Activated CD4-positive, alpha-beta memory T cell treated with anti-CD3 and anti-CD28 coated beads for 36 hours (primary cell): ENCODE measurements around the gene CELF1. TPM values are rescaled to one million over a fixed set of nuclear protein-coding genes. Genes with fewer than 3 reads are reported as not detected.

Experiments used
- CTCF ChIA-PET: fragments of 350-600 bp; sonication (Branson Sonifier 250); formaldehyde crosslinking; loops from one replicate; lab custom pipeline; 2021; ENCODE audit warnings: antibody characterized with exemption, inconsistent platforms; lab: Charles Lee
- POLR2A ChIA-PET: fragments of 350-600 bp; sonication (Branson Sonifier 250); formaldehyde crosslinking; loops from one replicate; lab custom pipeline; 2021; ENCODE audit warnings: antibody characterized with exemption; lab: Charles Lee
- DNase-seq: peaks from one replicate; pipeline ENCODE4 v3.0.0-alpha.2; 2020
- H3K27ac Mint-ChIP-seq: one replicate; pipeline ENCODE4 v1.8.0; 2021; ENCODE audit warnings: mixed read lengths
- H3K27me3 Mint-ChIP-seq: one replicate; pipeline ENCODE4 v1.8.0; 2021; ENCODE audit warnings: mixed read lengths
- H3K36me3 Mint-ChIP-seq: one replicate; pipeline ENCODE4 v1.8.0; 2021; ENCODE audit warnings: mixed read lengths
- H3K4me1 Mint-ChIP-seq: one replicate; pipeline ENCODE4 v1.8.0; 2021; ENCODE audit warnings: low read depth, mixed read lengths
- H3K4me3 Mint-ChIP-seq: one replicate; pipeline ENCODE4 v1.8.0; 2021; ENCODE audit warnings: mild to moderate bottlenecking, mixed read lengths
- H3K9me3 Mint-ChIP-seq: one replicate; pipeline ENCODE4 v1.8.0; 2021; ENCODE audit warnings: mixed read lengths
- intact Hi-C: fragments of 100-400 bp; cut with micrococcal nuclease; formaldehyde crosslinking; loops from one replicate; pipeline ENCODE4 v1.15.1; 2023
- total RNA-seq, 2 experiments: library from RNA; stranded (reverse); gene quantifications; one replicate each; pipeline ENCODE4 v1.2.3, GENCODE V29; 2021

The CELF1 gene
- total RNA-seq, 2 experiments from 2014 or later, result 103 to 115 TPM

- intact Hi-C loops, result loop anchor here (10.0 kb wide), 1 partner anchor 486 kb away; no protein-coding TSS in a partner anchor
- ChIA-PET CTCF (no interaction called here), POLR2A (interaction anchor here (0.6 to 1.0 kb wide), 2 partner anchors 19 to 62 kb away, joined by 3 to 4 read pairs; no protein-coding TSS in a partner anchor)
Observed at GRCh38 chr11:47518212-47518964, 34.5 kb downstream of the CELF1 start.

GRCh38 chr11:47516984-47517853 lies 35.7 kb downstream of the CELF1 start:
- H3K27me3 Mint-ChIP-seq, result no peaks in the 10 kb centered on the region
- H3K36me3 Mint-ChIP-seq, result peaks cover 5% of the 10 kb centered on the region
- CTCF ChIA-PET, result interaction anchor here (0.8 to 4.4 kb wide), 3 partner anchors 34 to 65 kb away, joined by 3 to 20 read pairs (median 3); no protein-coding TSS in a partner anchor
- H3K9me3 Mint-ChIP-seq, result no peaks in the 10 kb centered on the region
- H3K4me3 Mint-ChIP-seq, result no peak overlapping the region
- no peak for DNase-seq
- intact Hi-C loops, result loop anchor here (10.0 kb wide), 1 partner anchor 488 kb away; no protein-coding TSS in a partner anchor
- peaks cover 76% of the 10 kb centered on the region for H3K4me1 Mint-ChIP-seq
- POLR2A ChIA-PET, result interaction anchor here (1.1 kb wide), 2 partner anchors 13 to 23 kb away, joined by 3 read pairs; no protein-coding TSS in a partner anchor
- H3K27ac Mint-ChIP-seq, result no peak overlapping the region

More at GRCh38 chr11:47518212-47518964, 34.5 kb downstream of the CELF1 start:
- DNase-seq, result no peak
- no peaks in the 10 kb centered on the region for H3K9me3 Mint-ChIP-seq
- peaks cover 5% of the 10 kb centered on the region for H3K36me3 Mint-ChIP-seq
- peak overlapping the region; percentile 0 for H3K27ac Mint-ChIP-seq
- no peak overlapping the region for H3K4me3 Mint-ChIP-seq
- no peaks in the 10 kb centered on the region for H3K27me3 Mint-ChIP-seq
- H3K4me1 Mint-ChIP-seq, result peaks cover 74% of the 10 kb centered on the region

GRCh38 chr11:47516155-47516554 lies 36.8 kb downstream of the CELF1 start:
- Mint-ChIP-seq H3K27ac (no peak overlapping the region), H3K9me3 (no peaks in the 10 kb centered on the region), H3K36me3 (peaks cover 5% of the 10 kb centered on the region), H3K4me3 (no peak overlapping the region), H3K27me3 (no peaks in the 10 kb centered on the region), H3K4me1 (peaks cover 75% of the 10 kb centered on the region)
- intact Hi-C loops, result loop anchor here (10.0 kb wide), 1 partner anchor 489 kb away; no protein-coding TSS in a partner anchor
- ChIA-PET POLR2A (interaction anchor here (1.6 to 2.9 kb wide), 3 partner anchors 10 to 24 kb away, joined by 8 to 13 read pairs (median 11); no protein-coding TSS in a partner anchor), CTCF (interaction anchor here (0.6 to 4.4 kb wide), 8 partner anchors 9 to 419 kb away, joined by 3 to 20 read pairs (median 7); partner anchors contain the start of gene CELF1)
- DNase-seq, result no peak

GRCh38 chr11:47514825-47515647 lies 37.9 kb downstream of the CELF1 start:
- peak overlapping the region; percentile 0 for H3K4me3 Mint-ChIP-seq
- POLR2A ChIA-PET, result interaction anchor here (0.8 to 2.9 kb wide), 7 partner anchors 8 to 88 kb away, joined by 3 to 13 read pairs (median 5); partner anchors contain the start of gene PSMC3

GRCh38 chr11:47512701-47513100 lies 40.2 kb downstream of the CELF1 start:
- ChIA-PET CTCF (interaction anchor here (0.8 to 4.4 kb wide), 3 partner anchors 25 to 39 kb away, joined by 3 to 20 read pairs (median 4); no protein-coding TSS in a partner anchor), POLR2A (interaction anchor here (0.6 to 1.2 kb wide), 2 partner anchors 27 to 42 kb away, joined by 3 read pairs; no protein-coding TSS in a partner anchor)
- no peak for DNase-seq
- intact Hi-C loops, result loop anchor here (10.0 kb wide), 1 partner anchor 492 kb away; no protein-coding TSS in a partner anchor
- peak overlapping the region; percentile 28 for H3K27ac Mint-ChIP-seq
- no peaks in the 10 kb centered on the region for H3K27me3 Mint-ChIP-seq
- H3K36me3 Mint-ChIP-seq, result no peaks in the 10 kb centered on the region
- no peaks in the 10 kb centered on the region for H3K9me3 Mint-ChIP-seq
- H3K4me1 Mint-ChIP-seq, result peaks cover 89% of the 10 kb centered on the region
- no peak overlapping the region for H3K4me3 Mint-ChIP-seq

More at GRCh38 chr11:47514825-47515647, 37.9 kb downstream of the CELF1 start:
- no peaks in the 10 kb centered on the region for H3K27me3 Mint-ChIP-seq
- no peaks in the 10 kb centered on the region for H3K9me3 Mint-ChIP-seq
- H3K36me3 Mint-ChIP-seq, result peaks cover 3% of the 10 kb centered on the region
- CTCF ChIA-PET, result interaction anchor here (0.6 to 4.4 kb wide), 14 partner anchors 10 to 265 kb away, joined by 3 to 20 read pairs (median 4); partner anchors contain the start of genes AGBL2, CELF1, KBTBD4 and NDUFS3
- peaks cover 82% of the 10 kb centered on the region for H3K4me1 Mint-ChIP-seq
- peak; percentile 73 for DNase-seq
- intact Hi-C loops, result loop anchor here (1.0 to 10.0 kb wide), 7 partner anchors 8 to 490 kb away; partner anchors contain the start of gene FNBP4
- peak overlapping the region; percentile 56 for H3K27ac Mint-ChIP-seq

GRCh38 chr11:47511917-47512316 lies 41.0 kb downstream of the CELF1 start:
- H3K27me3 Mint-ChIP-seq, result no peaks in the 10 kb centered on the region
- H3K4me3 Mint-ChIP-seq, result no peak overlapping the region
- peaks cover 91% of the 10 kb centered on the region for H3K4me1 Mint-ChIP-seq
- no peak overlapping the region for H3K27ac Mint-ChIP-seq
- no peaks in the 10 kb centered on the region for H3K9me3 Mint-ChIP-seq
- ChIA-PET CTCF (interaction anchor here (0.9 to 3.3 kb wide), 4 partner anchors 9 to 53 kb away, joined by 4 to 20 read pairs (median 5); partner anchors contain the start of genes CELF1 and PTPMT1), POLR2A (no interaction called here)
- intact Hi-C loops, result loop anchor here (2.0 to 10.0 kb wide), 2 partner anchors 13 to 493 kb away; no protein-coding TSS in a partner anchor
- no peaks in the 10 kb centered on the region for H3K36me3 Mint-ChIP-seq
- no peak for DNase-seq

- peak; percentile 55 for DNase-seq
- Mint-ChIP-seq H3K4me1 (peaks cover 84% of the 10 kb centered on the region), H3K9me3 (no peaks in the 10 kb centered on the region), H3K36me3 (no peaks in the 10 kb centered on the region), H3K27me3 (no peaks in the 10 kb centered on the region), H3K27ac (peak overlapping the region; percentile 94), H3K4me3 (no peak overlapping the region)
- POLR2A ChIA-PET, result interaction anchor here (0.6 to 2.7 kb wide), 4 partner anchors 31 to 245 kb away, joined by 4 to 17 read pairs (median 4); no protein-coding TSS in a partner anchor
- intact Hi-C loops, result loop anchor here (1.0 to 10.0 kb wide), 3 partner anchors 15 to 495 kb away; no protein-coding TSS in a partner anchor
- CTCF ChIA-PET, result interaction anchor here (0.6 to 3.3 kb wide), 4 partner anchors 21 to 956 kb away, joined by 3 to 20 read pairs (median 4); partner anchors contain the start of gene CELF1
Observed at GRCh38 chr11:47510209-47510608, 42.7 kb downstream of the CELF1 start.

GRCh38 chr11:47509077-47509536 lies 43.8 kb downstream of the CELF1 start:
- Mint-ChIP-seq H3K27me3 (no peaks in the 10 kb centered on the region), H3K4me1 (peaks cover 80% of the 10 kb centered on the region), H3K36me3 (peaks cover 4% of the 10 kb centered on the region), H3K4me3 (peak overlapping the region; percentile 49), H3K27ac (peak overlapping the region; percentile 94), H3K9me3 (no peaks in the 10 kb centered on the region)
- intact Hi-C loops, result no loop called here
- peak; percentile 14 for DNase-seq
- CTCF ChIA-PET, result interaction anchor here (0.9 to 3.3 kb wide), 3 partner anchors 14 to 44 kb away, joined by 3 to 20 read pairs (median 5); partner anchors contain the start of gene CELF1
- POLR2A ChIA-PET, result interaction anchor here (0.6 to 2.7 kb wide), 5 partner anchors 11 to 55 kb away, joined by 3 to 17 read pairs (median 5); no protein-coding TSS in a partner anchor

GRCh38 chr11:47508240-47508957 lies 44.5 kb downstream of the CELF1 start:
- peak overlapping the region; percentile 94 for H3K27ac Mint-ChIP-seq
- intact Hi-C loops, result no loop called here

More at GRCh38 chr11:47508240-47508957, 44.5 kb downstream of the CELF1 start:
- CTCF ChIA-PET, result interaction anchor here (1.8 to 3.3 kb wide), 2 partner anchors 32 to 44 kb away, joined by 5 to 20 read pairs; partner anchors contain the start of gene CELF1
- H3K36me3 Mint-ChIP-seq, result peaks cover 4% of the 10 kb centered on the region
- peaks cover 79% of the 10 kb centered on the region for H3K4me1 Mint-ChIP-seq
- no peaks in the 10 kb centered on the region for H3K27me3 Mint-ChIP-seq
- no peaks in the 10 kb centered on the region for H3K9me3 Mint-ChIP-seq
- peak; percentile 38 for DNase-seq
- POLR2A ChIA-PET, result interaction anchor here (0.9 to 2.7 kb wide), 4 partner anchors 13 to 56 kb away, joined by 3 to 17 read pairs (median 4); no protein-coding TSS in a partner anchor
- peak overlapping the region; percentile 49 for H3K4me3 Mint-ChIP-seq
